Measurements from ENCODE around the gene TACR2. TPM values are rescaled to one million over a fixed set of nuclear protein-coding genes. Genes with fewer than 3 reads are reported as not detected.

TACR2 gene
- total and polyA plus RNA-seq, 2 experiments from 2014 or later, result not detected

GRCh38 chr10:69409968-69410367 lies 6.8 kb downstream of the TACR2 start:
- ATAC-seq, result no peak
- Histone ChIP-seq H4K20me1 (replicated peaks; ENCODE audit: insufficient read depth) (no peaks in the 10 kb centered on the region), H3K27ac (ENCODE audit: low read depth) (no peak overlapping the region), H3K36me3 (ENCODE audit: insufficient read depth) (no peaks in the 10 kb centered on the region), H2AFZ (no peak overlapping the region), H3K4me2 (no peak overlapping the region), H3K4me3 (no peak overlapping the region), H3K27me3 (ENCODE audit: insufficient read depth) (peaks cover 4% of the 10 kb centered on the region; the same call in 1 of the 2 replicates), H3K79me2 (replicated peaks; ENCODE audit: insufficient read depth) (no peaks in the 10 kb centered on the region), H3F3A (replicated peaks; ENCODE audit: low read depth) (no peaks in the 10 kb centered on the region; the same call in 1 of the 2 replicates), H3K4me1 (ENCODE audit: insufficient read depth) (peaks cover 23% of the 10 kb centered on the region; the same call in 1 of the 2 replicates), H3K9me2 (ENCODE audit: insufficient read depth) (no peaks in the 10 kb centered on the region)
- Mint-ChIP-seq H3K36me3 (ENCODE audit: low read depth) (no peaks in the 10 kb centered on the region), H3K27ac (no peak overlapping the region), H3K27me3 (ENCODE audit: insufficient read depth, low read depth, poor library complexity) (peaks cover 20% of the 10 kb centered on the region), H3K9me3 (no peaks in the 10 kb centered on the region; the same call in 2 of the 3 replicates), H3K4me3 (no peak overlapping the region), H3K4me1 (peaks cover 36% of the 10 kb centered on the region)
- TF ChIP-seq JUNB (IDR thresholded peaks at IDR 0.05; ENCODE audit: unreplicated experiment) (no peak), ETS1 (IDR thresholded peaks at IDR 0.05) (no peak), REST (IDR thresholded peaks at IDR 0.05; ENCODE audit: unreplicated experiment) (no peak), ZNF114 (CRISPR knock-in tag; IDR thresholded peaks at IDR 0.05) (no peak), EZH2 (IDR thresholded peaks at IDR 0.05; ENCODE audit: low read depth, unreplicated experiment) (no peak), CREB1 (CRISPR knock-in tag; IDR thresholded peaks at IDR 0.05; ENCODE audit: low read depth) (no peak), POLR2AphosphoS5 (IDR thresholded peaks at IDR 0.05; ENCODE audit: low read depth) (no peak), CTCF (conservative IDR thresholded peaks at IDR 0.05; ENCODE audit: low read depth in 2 of 2) (no peak), NANOG (IDR thresholded peaks at IDR 0.05; ENCODE audit: borderline replicate concordance) (no peak), STAT1 (IDR thresholded peaks at IDR 0.05; ENCODE audit: unreplicated experiment) (no peak), ZNF462 (CRISPR knock-in tag; IDR thresholded peaks at IDR 0.05) (no peak), EZH2phosphoT487 (IDR thresholded peaks at IDR 0.05; ENCODE audit: unreplicated experiment) (no peak), ZNF331 (CRISPR knock-in tag; IDR thresholded peaks at IDR 0.05; ENCODE audit: low read depth) (no peak)
- no peak for DNase-seq (ENCODE audit: low spot score)

Measured in GM23338 (cell line).